GM12875 (cell line): ENCODE data around the gene METTL16.

ENCODE experiments used
- H3K4me3 ChIP-seq: one replicate; pipeline ENCODE4 v1.5.1; 2011; ENCODE audit warnings: low read depth, low read length, control low read depth
- TF ChIP-seq, protein P1 (sequence below): IDR thresholded peaks from 2 replicates; pipeline ENCODE4 v1.5.1; 2011; ENCODE audit warnings: low read depth, mild to moderate bottlenecking, control low read depth, inconsistent platforms, low read length, moderate library complexity, borderline replicate concordance; ENCODE audit not compliant: insufficient read depth

METTL16 gene

DNA sequence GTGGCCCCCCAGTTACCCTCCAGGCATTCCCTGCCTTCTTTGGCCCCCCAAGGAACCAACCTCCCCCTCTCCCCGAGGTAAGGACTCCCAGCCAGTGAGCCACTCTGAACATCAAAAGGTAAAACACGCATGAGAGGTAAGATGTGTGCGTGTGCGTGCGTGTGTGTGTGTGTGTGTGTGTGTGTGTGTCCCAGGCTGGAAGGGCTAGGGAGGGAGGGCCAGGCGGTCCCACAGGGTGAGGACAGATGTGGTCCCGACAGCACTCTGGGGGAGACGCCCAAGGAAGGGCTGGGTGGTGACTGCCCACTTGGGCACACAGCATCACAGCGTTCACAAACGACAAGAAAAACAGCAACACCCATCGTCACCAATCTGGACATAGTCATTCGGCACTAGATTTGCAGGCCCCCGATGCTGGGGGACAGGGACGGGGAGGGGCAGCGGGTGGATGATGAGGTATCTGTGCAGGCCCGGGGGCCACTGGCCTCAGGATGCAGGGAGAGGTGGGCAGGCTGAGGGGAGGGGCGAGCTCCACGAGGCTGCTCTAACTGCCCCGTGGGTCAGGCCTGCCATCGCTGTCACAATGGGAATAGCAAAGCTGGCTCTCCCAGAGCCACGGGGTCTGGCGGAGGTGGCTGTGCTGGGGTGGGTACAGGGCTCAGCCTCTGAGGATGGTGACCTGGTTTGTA lies 127.1 kb downstream of the METTL16 start:
- TF ChIP-seq, protein P1, sequence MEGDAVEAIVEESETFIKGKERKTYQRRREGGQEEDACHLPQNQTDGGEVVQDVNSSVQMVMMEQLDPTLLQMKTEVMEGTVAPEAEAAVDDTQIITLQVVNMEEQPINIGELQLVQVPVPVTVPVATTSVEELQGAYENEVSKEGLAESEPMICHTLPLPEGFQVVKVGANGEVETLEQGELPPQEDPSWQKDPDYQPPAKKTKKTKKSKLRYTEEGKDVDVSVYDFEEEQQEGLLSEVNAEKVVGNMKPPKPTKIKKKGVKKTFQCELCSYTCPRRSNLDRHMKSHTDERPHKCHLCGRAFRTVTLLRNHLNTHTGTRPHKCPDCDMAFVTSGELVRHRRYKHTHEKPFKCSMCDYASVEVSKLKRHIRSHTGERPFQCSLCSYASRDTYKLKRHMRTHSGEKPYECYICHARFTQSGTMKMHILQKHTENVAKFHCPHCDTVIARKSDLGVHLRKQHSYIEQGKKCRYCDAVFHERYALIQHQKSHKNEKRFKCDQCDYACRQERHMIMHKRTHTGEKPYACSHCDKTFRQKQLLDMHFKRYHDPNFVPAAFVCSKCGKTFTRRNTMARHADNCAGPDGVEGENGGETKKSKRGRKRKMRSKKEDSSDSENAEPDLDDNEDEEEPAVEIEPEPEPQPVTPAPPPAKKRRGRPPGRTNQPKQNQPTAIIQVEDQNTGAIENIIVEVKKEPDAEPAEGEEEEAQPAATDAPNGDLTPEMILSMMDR = no peak
- no peak overlapping the region for H3K4me3 ChIP-seq

DNA sequence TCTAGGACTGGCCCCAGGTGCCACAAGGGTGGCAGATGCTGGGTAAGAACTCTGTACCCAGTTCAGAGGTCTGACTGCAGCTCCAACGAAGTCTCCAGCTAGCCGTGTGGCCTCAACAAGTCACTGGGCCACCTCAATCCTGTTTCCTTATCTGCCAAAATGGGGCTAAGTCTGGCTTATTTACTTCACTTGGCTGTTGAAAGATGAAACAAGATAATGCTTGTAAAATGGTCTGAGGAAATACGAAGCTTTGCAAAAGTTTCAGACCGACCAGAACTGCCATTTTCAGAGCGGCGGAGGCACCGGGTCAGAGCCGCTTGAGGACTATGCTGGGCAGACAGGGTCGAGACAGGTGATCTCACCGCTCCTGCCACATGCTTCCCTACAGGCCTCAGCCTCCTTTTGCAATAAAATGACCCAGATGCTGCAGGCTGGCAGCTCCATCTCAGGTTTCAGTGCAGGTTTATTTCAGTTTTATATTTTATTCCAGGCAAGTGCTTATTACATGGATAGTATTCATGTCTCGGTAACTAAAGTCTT lies 128.0 kb downstream of the METTL16 start:
- no peak overlapping the region for H3K4me3 ChIP-seq
- TF ChIP-seq, protein P1 = no peak

DNA sequence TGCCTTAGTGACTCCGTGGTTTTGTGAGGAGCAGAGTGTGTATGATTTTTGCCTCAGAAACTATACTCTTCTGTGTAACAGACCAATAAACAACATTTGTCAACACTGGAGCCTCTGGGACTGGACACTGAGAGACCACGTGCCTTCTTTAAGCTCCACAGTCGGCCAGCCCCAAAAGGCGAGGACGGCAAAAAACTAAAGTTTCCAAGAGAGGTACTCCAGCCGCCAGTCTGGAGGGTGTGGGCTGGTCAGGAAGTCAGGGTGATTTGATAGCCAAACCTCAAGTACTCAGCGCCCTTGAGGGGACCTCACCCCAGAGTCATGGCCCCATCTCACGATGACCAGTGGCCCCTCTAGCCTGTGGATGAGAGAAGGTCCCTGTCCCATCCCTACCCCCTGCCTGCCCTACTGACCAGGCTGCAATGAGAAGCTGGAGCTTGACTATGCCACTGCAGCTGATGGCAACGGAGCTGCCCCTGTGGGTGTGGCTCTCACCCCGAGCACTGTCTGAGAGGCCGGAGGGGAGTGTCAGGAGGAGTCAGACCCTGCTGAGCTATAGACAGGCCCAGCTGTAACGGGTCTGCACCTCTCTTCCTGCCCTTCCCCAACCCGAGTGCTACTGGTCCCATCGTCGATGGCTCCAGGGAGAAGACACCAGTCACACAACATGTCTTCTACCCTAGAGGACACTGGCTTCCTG lies 130.6 kb downstream of the METTL16 start:
- no peak overlapping the region for H3K4me3 ChIP-seq
- TF ChIP-seq, protein P1 = no peak

DNA sequence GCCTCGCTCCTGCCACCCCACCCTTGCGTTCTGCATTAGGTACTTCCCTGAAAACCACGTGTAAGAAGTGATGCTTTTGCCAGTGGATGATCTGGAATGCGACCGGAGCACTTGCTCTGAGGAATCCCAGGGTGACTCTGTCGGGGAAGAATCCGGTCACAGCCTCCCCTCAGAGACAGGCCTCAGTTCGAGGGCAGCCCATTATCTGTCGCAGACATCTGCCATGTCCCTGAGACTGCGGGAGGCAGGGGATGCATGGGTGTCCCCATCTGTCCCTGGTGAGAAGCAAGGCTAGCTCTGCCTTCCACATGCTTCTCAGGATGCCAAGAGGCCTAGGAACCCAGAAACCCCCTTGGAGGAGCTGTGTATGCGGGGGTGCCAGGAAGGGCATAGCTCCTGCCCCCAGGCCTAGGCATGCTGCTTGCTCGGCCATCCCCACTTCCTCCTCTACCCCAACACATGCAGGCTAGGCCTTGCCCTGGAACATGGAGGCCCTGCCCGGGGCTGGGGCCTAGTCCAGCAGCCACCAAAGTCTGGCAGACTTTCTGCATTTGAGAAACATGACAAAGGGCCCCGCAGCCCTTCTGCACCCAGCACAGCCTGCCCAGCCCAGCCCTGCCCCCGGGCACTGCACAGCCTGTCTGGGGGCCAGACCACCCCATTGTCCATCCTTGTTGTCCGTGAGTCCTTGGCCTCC lies 131.3 kb downstream of the METTL16 start:
- TF ChIP-seq, protein P1 = no peak
- no peak overlapping the region for H3K4me3 ChIP-seq

DNA sequence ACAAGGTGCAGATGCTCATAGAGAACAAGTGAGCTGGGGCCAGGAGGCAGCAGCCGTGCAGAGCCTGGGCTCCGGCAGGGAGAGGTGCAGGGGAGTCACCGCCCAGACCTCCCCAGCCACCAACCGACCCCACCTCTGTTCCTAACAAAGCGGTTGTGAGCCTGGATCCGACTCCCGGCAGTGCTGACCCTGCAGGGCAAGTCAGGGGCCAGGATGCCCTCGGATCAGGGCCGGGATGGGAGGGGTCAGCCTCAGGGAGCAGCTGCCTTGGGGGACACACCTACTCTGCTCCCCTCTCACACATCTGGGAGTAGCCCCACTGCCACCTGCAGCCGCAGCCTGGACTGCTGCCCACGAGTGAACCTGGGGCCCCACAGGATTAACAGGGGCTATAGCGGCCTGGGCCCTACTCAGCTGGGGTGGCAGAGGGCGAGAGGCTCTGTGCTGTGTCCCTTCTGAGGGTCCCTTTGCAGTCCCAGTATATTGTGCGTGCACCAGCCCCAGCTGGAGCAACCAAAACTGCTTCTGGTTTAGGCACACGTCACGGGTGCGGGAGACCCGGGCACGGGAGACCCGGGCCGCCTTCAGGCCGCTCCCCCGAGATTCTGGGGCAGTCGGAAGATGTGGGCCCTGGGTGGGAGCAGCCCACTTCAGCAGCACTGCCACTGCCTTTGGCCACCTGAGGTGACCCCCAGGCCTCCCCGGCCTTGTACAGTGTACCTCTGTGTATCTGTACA lies 132.0 kb downstream of the METTL16 start:
- no peak overlapping the region for H3K4me3 ChIP-seq
- TF ChIP-seq, protein P1 = no peak

DNA sequence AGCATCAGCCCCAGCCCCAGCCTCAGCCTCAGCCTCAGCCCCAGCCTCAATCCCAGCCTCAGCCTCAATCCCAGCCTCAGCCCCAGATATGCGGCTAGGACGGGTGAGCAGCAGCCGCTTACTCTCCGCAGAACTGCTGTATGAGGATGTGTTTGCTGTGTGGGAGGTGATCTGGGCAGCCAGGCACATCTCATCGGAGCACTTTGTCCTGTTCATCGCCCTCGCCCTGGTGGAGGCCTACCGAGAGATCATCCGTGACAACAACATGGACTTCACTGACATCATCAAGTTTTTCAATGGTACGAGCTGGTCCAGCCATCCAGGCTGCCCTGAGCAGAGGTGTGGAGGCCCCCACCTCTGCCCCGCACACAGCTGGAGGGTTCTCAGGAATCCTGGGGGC lies 132.8 kb downstream of the METTL16 start:
- TF ChIP-seq, protein P1 = no peak
- no peak overlapping the region for H3K4me3 ChIP-seq
